CD4-positive, alpha-beta T cell treated with Interleukin-15 for 1 hour (primary cell): ENCODE measurements around the gene NOP10.
A peak's percentile ranks its signal among the peaks of the same experiment; 100 is the strongest.
"Not testable (repeated sequence)": the region's sequence is repeated elsewhere in the genome, so short reads cannot be mapped to it uniquely, and the experiment has no call there.

Experiments used
- DNase-seq: peaks from one replicate; pipeline ENCODE4 v3.0.0-alpha.2; 2020

Gene NOP10

GRCh38 chr15:34358367-34358766, 15.4 kb upstream of the NOP10 start:
- DNase-seq: no peak

GRCh38 chr15:34357653-34358052, 14.7 kb upstream of the NOP10 start:
- DNase-seq: no peak

GRCh38 chr15:34355241-34355640, 12.3 kb upstream of the NOP10 start:
- no peak for DNase-seq

GRCh38 chr15:34354286-34354685, 11.3 kb upstream of the NOP10 start:
- DNase-seq: no peak

GRCh38 chr15:34353627-34354026, 10.7 kb upstream of the NOP10 start:
- no peak for DNase-seq

GRCh38 chr15:34352996-34353395, 10.1 kb upstream of the NOP10 start:
- not testable (repeated sequence) for DNase-seq

GRCh38 chr15:34349769-34350168, 6.8 kb upstream of the NOP10 start:
- DNase-seq: no peak

GRCh38 chr15:34348735-34349300, 5.9 kb upstream of the NOP10 start:
- DNase-seq: no peak

- DNase-seq: no peak
Measured at GRCh38 chr15:34347951-34348638, 5.2 kb upstream of the NOP10 start.

GRCh38 chr15:34342213-34342736, 661 bp downstream of the NOP10 start:
- DNase-seq: not testable (repeated sequence)

GRCh38 chr15:34341381-34342212, 1.3 kb downstream of the NOP10 start:
- DNase-seq: no peak

- DNase-seq: no peak
Measured at GRCh38 chr15:34339946-34340345, 3.0 kb downstream of the NOP10 start.

- DNase-seq: no peak
Measured at GRCh38 chr15:34338347-34338746, 4.6 kb downstream of the NOP10 start.

GRCh38 chr15:34337557-34338306, 5.2 kb downstream of the NOP10 start, which contains the start of gene SLC12A6:
Gene SLC12A6 (minus strand): TSS chr15:34337781. CDS start chr15:34336680, 1,101 bp downstream.
- DNase-seq: peak; percentile 94

- DNase-seq: peak; percentile 30
Measured at GRCh38 chr15:34336991-34337556, 5.9 kb downstream of the NOP10 start.

- peak; percentile 30 for DNase-seq
Measured at GRCh38 chr15:34336231-34336990, 6.5 kb downstream of the NOP10 start.

GRCh38 chr15:34335176-34336032, 7.5 kb downstream of the NOP10 start:
- DNase-seq: no peak

- no peak for DNase-seq
Measured at GRCh38 chr15:34334672-34335071, 8.3 kb downstream of the NOP10 start.

- no peak for DNase-seq
Measured at GRCh38 chr15:34332553-34333120, 10.3 kb downstream of the NOP10 start.

- no peak for DNase-seq
Measured at GRCh38 chr15:34331809-34332208, 11.1 kb downstream of the NOP10 start.
